ENCODE results near the gene MITF. TPM values are rescaled to one million over a fixed set of nuclear protein-coding genes. Genes with fewer than 3 reads are reported as not detected.

MITF gene
- total RNA-seq, 1 donor from 2014 or later = 2.0 TPM

DNA sequence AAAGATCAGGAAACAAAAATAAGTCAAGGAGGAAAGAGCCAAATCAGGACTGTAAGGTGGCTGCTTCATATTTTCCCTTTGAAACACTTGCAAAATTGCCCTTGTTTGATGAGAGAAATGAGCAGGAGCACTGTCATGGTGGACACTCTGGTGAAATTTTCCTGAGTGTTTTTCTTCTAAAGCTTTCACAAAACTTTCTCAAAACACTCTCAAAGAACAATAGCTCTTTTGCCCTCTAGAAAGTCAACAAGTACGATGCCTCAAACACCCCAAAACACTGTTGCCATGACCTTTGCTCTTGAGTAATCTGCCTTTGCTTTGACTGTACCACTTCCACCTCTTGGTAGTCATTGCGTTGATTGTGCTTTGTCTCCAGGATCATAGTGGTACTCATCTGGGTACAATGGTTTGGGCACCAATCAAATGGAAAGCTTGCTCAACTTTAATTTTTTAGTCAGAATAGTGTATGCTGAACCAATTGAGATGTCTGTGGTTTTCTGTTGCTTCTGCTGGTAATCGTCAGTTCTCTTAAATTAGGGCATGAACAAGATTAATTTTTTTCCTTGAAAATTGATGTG is 13.2 kb upstream of the MITF start:
- TF ChIP-seq, protein P1, sequence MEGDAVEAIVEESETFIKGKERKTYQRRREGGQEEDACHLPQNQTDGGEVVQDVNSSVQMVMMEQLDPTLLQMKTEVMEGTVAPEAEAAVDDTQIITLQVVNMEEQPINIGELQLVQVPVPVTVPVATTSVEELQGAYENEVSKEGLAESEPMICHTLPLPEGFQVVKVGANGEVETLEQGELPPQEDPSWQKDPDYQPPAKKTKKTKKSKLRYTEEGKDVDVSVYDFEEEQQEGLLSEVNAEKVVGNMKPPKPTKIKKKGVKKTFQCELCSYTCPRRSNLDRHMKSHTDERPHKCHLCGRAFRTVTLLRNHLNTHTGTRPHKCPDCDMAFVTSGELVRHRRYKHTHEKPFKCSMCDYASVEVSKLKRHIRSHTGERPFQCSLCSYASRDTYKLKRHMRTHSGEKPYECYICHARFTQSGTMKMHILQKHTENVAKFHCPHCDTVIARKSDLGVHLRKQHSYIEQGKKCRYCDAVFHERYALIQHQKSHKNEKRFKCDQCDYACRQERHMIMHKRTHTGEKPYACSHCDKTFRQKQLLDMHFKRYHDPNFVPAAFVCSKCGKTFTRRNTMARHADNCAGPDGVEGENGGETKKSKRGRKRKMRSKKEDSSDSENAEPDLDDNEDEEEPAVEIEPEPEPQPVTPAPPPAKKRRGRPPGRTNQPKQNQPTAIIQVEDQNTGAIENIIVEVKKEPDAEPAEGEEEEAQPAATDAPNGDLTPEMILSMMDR (conservative IDR thresholded peaks at IDR 0.05) = no peak
- H3K36me3 Mint-ChIP-seq (ENCODE audit: low read depth) = no peaks in the 10 kb centered on the region
- no peaks in the 10 kb centered on the region for H3K9me3 Mint-ChIP-seq
- no peak overlapping the region for H3K4me3 Mint-ChIP-seq
- peaks cover 8% of the 10 kb centered on the region for H3K4me1 Mint-ChIP-seq
- DNase-seq (ENCODE audit: low read depth, low spot score) = no peak
- peaks cover 2% of the 10 kb centered on the region for H3K27me3 Mint-ChIP-seq (ENCODE audit: low read depth)
- no peak overlapping the region for H3K27ac Mint-ChIP-seq (ENCODE audit: unreplicated experiment)

DNA sequence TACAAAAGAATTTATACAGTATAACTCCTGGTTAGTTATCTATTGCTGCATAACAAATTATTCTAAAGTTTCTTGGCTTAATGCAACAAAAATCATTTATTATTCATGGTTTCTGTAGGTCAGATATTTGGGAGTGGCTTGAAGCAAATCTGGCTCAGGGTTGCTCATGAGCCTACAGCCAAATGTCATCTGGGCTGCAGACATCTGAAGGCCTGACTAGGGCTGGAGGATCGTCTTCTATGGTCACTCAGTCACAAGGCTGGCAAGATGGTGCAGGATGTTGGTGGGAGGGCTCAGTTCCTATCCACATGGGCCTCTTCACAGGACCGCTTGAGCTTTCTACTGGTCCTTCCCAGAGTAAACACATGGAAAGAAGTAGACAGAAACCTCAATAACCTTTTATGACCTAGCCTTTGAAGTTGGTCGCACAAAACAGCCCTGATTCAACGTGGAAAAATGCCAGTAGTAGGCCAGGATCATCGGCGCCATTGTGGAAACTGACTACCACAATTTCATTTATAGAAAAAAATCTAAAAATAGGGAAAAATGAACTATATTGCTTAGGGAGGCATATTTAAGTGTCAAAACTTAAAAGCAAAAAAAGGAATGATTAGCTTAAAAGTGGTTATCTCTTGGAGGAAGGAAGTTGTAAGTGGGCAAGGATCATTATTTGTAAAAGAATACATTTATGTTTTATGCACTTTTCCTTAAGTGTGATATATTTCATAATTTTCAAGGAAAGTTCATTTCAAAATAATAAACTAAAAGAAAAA is 9.9 kb upstream of the MITF start:
- H3K36me3 Mint-ChIP-seq (ENCODE audit: low read depth) = no peaks in the 10 kb centered on the region
- H3K27me3 Mint-ChIP-seq (ENCODE audit: low read depth) = peaks cover 21% of the 10 kb centered on the region
- no peak overlapping the region for H3K27ac Mint-ChIP-seq (ENCODE audit: unreplicated experiment)
- no peaks in the 10 kb centered on the region for H3K9me3 Mint-ChIP-seq
- H3K4me3 Mint-ChIP-seq = no peak overlapping the region
- no peak for DNase-seq (ENCODE audit: low read depth, low spot score)
- H3K4me1 Mint-ChIP-seq = peaks cover 8% of the 10 kb centered on the region
- TF ChIP-seq, protein P1 (conservative IDR thresholded peaks at IDR 0.05) = no peak

DNA sequence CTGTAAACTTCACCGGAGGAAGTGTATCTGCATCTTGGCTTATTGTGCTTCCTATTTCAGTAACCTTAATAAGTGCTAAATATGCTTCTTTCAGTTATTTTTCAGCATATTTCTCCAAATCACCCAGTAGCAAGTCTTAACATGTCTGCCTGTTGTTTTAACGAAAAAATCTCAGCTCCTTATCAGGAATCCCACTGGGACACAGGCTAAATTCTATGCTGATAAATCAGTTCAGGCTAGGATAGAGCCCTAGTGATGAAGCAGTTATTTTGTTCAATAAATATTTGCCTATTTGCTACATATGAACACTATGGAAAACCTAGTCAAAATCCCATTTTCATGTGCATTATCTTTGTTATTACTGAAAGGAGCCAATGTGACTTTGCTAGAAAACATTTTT is 8.2 kb upstream of the MITF start:
- TF ChIP-seq, protein P1 (conservative IDR thresholded peaks at IDR 0.05) = no peak
- Mint-ChIP-seq H3K4me3 (no peak overlapping the region), H3K36me3 (ENCODE audit: low read depth) (no peaks in the 10 kb centered on the region)

DNA sequence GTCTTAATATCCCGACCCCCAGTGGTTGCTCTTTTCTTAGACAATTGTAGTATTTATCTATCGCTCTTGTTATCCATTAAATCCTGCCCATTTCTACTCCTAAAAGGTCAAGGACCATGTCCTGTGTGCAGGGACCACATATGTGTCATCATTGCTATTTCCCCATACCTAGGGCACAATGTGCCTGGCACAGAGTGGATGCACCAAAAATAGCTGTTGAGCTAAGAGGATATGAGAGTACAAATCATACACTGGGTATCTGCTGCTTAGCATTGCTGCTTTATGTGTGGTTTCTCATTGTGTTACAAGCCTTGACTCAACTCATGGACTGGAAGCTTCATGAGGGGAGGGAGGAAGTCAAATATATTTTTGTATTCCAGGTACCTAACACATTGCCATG is 3.4 kb upstream of the MITF start:
- Mint-ChIP-seq H3K27me3 (ENCODE audit: low read depth) (peaks cover 84% of the 10 kb centered on the region), H3K4me1 (peaks cover 16% of the 10 kb centered on the region), H3K27ac (ENCODE audit: unreplicated experiment) (no peak overlapping the region), H3K4me3 (no peak overlapping the region), H3K9me3 (no peaks in the 10 kb centered on the region), H3K36me3 (ENCODE audit: low read depth) (no peaks in the 10 kb centered on the region)
- TF ChIP-seq, protein P1 (conservative IDR thresholded peaks at IDR 0.05) = no peak
- no peak for DNase-seq (ENCODE audit: low read depth, low spot score)

More for the DNA sequence above, 8.2 kb upstream of the MITF start:
- Mint-ChIP-seq H3K9me3 (no peaks in the 10 kb centered on the region), H3K27me3 (ENCODE audit: low read depth) (peaks cover 38% of the 10 kb centered on the region), H3K4me1 (peaks cover 3% of the 10 kb centered on the region), H3K27ac (ENCODE audit: unreplicated experiment) (no peak overlapping the region)
- no peak for DNase-seq (ENCODE audit: low read depth, low spot score)

DNA sequence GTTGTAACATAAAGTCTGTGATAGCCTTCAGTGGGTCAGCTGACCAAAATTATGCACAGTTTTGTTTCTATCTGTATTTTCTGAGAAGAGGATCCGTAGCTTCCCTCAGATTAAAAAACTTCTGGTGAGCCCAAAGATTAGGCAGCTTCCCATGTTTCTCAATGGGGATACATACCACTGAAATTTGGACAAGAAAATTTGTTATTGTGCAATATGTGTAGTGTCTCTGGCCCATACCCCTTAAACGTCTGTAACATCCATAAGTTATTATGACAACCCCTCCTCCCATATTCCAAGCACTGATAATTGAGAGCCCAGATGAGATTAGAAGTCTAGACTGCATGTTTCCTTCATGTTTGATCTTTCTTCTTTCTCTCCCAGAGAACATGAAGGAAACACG is 1.9 kb upstream of the MITF start:
- no peaks in the 10 kb centered on the region for H3K36me3 Mint-ChIP-seq (ENCODE audit: low read depth)
- TF ChIP-seq, protein P1 (conservative IDR thresholded peaks at IDR 0.05) = no peak
- no peak overlapping the region for H3K4me3 Mint-ChIP-seq
- peaks cover 22% of the 10 kb centered on the region for H3K4me1 Mint-ChIP-seq
- H3K27ac Mint-ChIP-seq (ENCODE audit: unreplicated experiment) = no peak overlapping the region
- DNase-seq (ENCODE audit: low read depth, low spot score) = no peak
- H3K27me3 Mint-ChIP-seq (ENCODE audit: low read depth) = peaks cover 94% of the 10 kb centered on the region
- no peaks in the 10 kb centered on the region for H3K9me3 Mint-ChIP-seq
